WERI-Rb-1 (cell line): Measurements from ENCODE around the gene TSHZ2.

Experiments
- DNase-seq: peaks from one replicate; pipeline ENCODE4 v3.0.0-alpha.2; 2020
- H3K27ac ChIP-seq: fragments of 250-450 bp; sonication (Bioruptor Pico); 2 replicates; pipeline ENCODE4 v1.5.1; 2020; ENCODE audit warnings: mild to moderate bottlenecking, moderate library complexity
- H3K27me3 ChIP-seq: fragments of 250-450 bp; sonication (Bioruptor Pico); 2 replicates; pipeline ENCODE4 v1.5.1; 2021; ENCODE audit warnings: mild to moderate bottlenecking, low read depth, moderate library complexity; ENCODE audit not compliant: insufficient read depth, severe bottlenecking
- H3K36me3 ChIP-seq: fragments of 250-450 bp; sonication (Bioruptor Pico); 2 replicates; pipeline ENCODE4 v1.5.1; 2020; ENCODE audit warnings: mild to moderate bottlenecking, moderate library complexity
- H3K4me3 ChIP-seq: 2 replicates; pipeline ENCODE4 v1.5.1; 2011; ENCODE audit warnings: low read depth, mild to moderate bottlenecking, control low read depth, low read length
- H3K9me3 ChIP-seq: fragments of 250-450 bp; sonication (Bioruptor Pico); 2 replicates; pipeline ENCODE4 v1.5.1; 2021; ENCODE audit warnings: mild to moderate bottlenecking, moderate library complexity; ENCODE audit not compliant: severe bottlenecking
- TF ChIP-seq, protein P1 (sequence below): IDR thresholded peaks from 2 replicates; pipeline ENCODE4 v1.5.1; 2011; ENCODE audit warnings: low read depth, mild to moderate bottlenecking, control low read depth, inconsistent platforms, low read length

Gene TSHZ2

DNA sequence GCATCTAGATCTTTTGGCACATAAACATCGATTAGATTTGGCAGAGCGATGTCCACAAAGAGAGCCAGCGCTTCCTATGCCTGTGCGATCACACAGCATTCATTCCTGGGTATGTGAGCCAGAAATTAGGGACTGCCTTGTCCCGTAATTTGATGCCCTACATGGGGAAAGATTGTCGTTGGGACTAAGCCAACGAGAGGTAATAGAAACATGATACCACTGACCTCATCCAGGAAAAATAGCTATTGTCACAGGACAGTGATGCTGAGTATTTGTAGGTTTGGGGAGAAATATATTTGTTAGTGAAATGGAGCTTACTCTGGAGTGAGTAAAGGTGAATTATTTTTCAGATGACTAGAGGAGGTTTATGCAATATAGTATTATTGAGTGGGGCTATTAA lies 154.0 kb downstream of the TSHZ2 start:
- TF ChIP-seq, protein P1, sequence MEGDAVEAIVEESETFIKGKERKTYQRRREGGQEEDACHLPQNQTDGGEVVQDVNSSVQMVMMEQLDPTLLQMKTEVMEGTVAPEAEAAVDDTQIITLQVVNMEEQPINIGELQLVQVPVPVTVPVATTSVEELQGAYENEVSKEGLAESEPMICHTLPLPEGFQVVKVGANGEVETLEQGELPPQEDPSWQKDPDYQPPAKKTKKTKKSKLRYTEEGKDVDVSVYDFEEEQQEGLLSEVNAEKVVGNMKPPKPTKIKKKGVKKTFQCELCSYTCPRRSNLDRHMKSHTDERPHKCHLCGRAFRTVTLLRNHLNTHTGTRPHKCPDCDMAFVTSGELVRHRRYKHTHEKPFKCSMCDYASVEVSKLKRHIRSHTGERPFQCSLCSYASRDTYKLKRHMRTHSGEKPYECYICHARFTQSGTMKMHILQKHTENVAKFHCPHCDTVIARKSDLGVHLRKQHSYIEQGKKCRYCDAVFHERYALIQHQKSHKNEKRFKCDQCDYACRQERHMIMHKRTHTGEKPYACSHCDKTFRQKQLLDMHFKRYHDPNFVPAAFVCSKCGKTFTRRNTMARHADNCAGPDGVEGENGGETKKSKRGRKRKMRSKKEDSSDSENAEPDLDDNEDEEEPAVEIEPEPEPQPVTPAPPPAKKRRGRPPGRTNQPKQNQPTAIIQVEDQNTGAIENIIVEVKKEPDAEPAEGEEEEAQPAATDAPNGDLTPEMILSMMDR, result no peak
- DNase-seq, result no peak
- H3K4me3 ChIP-seq, result no peak overlapping the region
- no peak overlapping the region for H3K27ac ChIP-seq
- no peaks in the 10 kb centered on the region for H3K36me3 ChIP-seq
- no peaks in the 10 kb centered on the region for H3K9me3 ChIP-seq
- H3K27me3 ChIP-seq, result peaks cover 6% of the 10 kb centered on the region

DNA sequence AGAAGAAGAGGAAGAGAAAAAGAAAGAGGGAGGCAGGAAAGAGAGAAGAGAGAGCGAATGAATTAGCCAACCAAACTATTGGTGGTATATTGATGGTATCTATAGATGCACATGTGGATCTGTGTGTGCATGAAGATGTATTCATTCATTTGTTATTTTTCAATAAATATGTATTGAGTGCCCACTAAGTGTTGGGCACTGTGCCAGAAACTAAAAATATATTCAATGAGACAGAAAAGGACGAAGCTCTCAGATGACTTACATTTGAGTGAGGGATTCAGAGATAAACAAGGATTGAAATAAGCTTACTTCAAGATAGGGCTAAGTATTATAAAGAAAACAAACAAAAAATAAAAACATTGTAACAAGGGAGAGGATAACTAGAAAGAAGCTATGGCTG lies 154.9 kb downstream of the TSHZ2 start:
- no peak for DNase-seq
- Histone ChIP-seq H3K9me3 (no peaks in the 10 kb centered on the region), H3K27me3 (peaks cover 6% of the 10 kb centered on the region), H3K27ac (no peak overlapping the region), H3K36me3 (no peaks in the 10 kb centered on the region), H3K4me3 (no peak overlapping the region)
- TF ChIP-seq, protein P1, result no peak

DNA sequence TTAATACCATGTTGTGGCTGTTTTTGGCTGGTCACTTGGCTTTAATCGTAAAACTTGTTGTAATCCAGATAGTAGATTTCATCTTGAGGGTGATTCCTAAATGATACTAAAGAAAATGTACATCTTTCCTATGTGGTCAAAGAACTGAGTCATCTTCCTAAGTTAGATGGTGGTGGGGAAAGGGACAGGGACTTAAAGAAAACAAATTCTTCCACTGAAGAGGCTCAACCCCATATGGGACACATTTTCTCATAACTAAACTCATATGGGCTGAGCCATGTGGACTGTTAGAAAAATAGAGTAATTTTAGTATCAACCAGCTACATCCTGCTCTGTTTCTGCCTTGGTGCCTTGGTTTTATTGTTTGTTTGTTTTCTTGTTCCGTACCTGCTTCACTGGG lies 155.8 kb downstream of the TSHZ2 start:
- no peaks in the 10 kb centered on the region for H3K9me3 ChIP-seq
- TF ChIP-seq, protein P1, result no peak
- no peaks in the 10 kb centered on the region for H3K36me3 ChIP-seq
- DNase-seq, result no peak
- peaks cover 6% of the 10 kb centered on the region for H3K27me3 ChIP-seq
- no peak overlapping the region for H3K4me3 ChIP-seq
- no peak overlapping the region for H3K27ac ChIP-seq

DNA sequence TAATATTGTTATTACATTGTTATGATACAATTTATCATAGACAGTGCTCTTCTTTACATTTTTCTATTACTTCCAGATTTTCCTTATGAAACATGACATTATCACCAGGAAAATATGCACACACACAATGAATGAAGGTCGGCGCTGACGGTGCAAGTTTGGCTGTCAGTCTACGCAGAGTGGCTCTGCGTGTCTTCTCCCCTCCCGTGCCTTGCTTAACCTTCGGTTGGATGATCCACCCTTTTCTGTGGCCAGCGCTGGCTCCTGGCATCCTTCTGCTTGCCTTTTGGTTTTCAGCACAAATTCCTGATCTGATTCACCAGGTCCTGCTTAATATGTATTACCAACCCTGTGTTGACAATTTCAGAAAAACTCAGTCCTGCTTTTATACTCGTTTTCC lies 157.4 kb downstream of the TSHZ2 start:
- H3K27ac ChIP-seq, result no peak overlapping the region
- TF ChIP-seq, protein P1, result no peak
- no peaks in the 10 kb centered on the region for H3K9me3 ChIP-seq

DNA sequence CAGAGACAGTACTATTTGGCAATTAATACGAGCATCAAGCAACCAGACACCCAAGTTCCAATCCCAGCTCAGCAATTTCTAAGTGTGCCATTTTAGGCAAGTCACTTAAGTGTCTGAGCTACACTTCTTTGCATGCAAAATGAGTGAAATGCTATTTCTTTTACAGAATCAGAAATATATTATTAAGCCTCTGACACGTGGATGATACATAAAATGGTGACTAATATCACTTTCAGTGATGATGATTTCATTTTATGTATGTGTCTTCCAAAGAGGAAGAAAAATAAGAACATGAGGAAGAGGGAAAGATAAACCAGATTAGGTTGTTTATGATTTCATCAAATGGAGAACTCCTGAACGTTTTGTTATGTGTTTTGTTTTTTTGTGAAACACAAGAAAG lies 158.6 kb downstream of the TSHZ2 start:
- H3K27me3 ChIP-seq, result no peaks in the 10 kb centered on the region
- H3K4me3 ChIP-seq, result no peak overlapping the region
- no peak overlapping the region for H3K27ac ChIP-seq
- H3K9me3 ChIP-seq, result no peaks in the 10 kb centered on the region
- H3K36me3 ChIP-seq, result no peaks in the 10 kb centered on the region
- no peak for DNase-seq
- TF ChIP-seq, protein P1, result no peak

More for the DNA sequence above, 157.4 kb downstream of the TSHZ2 start:
- Histone ChIP-seq H3K36me3 (no peaks in the 10 kb centered on the region), H3K27me3 (peaks cover 5% of the 10 kb centered on the region), H3K4me3 (no peak overlapping the region)
- DNase-seq, result no peak

DNA sequence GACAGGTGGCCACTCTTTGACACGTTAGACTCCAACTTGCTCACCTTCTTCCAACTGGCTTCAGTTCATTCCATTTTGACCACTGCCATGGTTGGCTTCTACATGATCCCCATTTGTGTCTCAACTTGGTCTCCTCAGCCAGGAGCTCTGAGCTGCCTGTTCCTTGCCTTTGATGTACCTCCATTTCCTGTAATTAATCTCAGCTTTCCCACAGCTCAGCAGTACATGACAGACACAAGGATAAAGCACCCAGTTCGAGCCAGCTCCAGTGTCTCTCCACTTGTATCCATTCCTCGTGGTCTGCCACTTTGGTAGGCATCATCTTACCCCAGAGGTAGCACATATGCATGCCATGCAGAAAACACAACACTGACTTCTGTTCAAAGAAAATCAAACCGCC lies 161.0 kb downstream of the TSHZ2 start:
- no peaks in the 10 kb centered on the region for H3K27me3 ChIP-seq
- TF ChIP-seq, protein P1, result no peak
- no peak for DNase-seq
- H3K36me3 ChIP-seq, result no peaks in the 10 kb centered on the region
- no peak overlapping the region for H3K4me3 ChIP-seq
- no peak overlapping the region for H3K27ac ChIP-seq
- H3K9me3 ChIP-seq, result no peaks in the 10 kb centered on the region
